ENCODE measurements around the gene CCDC159.
"Not testable (repeated sequence)": the region's sequence is repeated elsewhere in the genome, so short reads cannot be mapped to it uniquely, and the experiment has no call there.

Gene CCDC159

GRCh38 chr19:11338569-11339253 is 7.6 kb upstream of the CCDC159 start:
- no peak for DNase-seq

- peak; percentile 96 for DNase-seq
Observed at GRCh38 chr19:11339254-11340098, 6.8 kb upstream of the CCDC159 start, which contains the start of gene RAB3D. Gene RAB3D (minus strand): TSS chr19:11339657. CDS start chr19:11337399, 2,258 bp downstream.

DNA sequence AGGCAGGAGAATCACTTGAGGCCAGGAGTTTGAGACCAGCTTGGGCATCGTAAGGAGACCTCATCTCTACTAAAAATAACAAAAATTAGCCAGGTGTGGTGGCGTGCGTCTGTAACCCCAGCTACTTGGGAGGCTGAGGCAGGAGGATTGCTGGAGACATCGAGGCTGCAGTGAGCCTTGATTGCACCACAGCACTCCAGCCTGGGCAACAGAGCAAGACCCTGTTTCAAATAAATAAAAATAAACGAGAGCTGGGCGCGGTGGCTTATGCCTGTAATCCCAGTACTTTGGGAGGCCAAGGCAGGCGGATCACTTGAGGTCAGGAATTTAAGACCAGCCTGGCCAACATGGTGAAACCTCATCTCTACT is 6.2 kb upstream of the CCDC159 start:
- not testable (repeated sequence) for DNase-seq

GRCh38 chr19:11342429-11342828 is 3.9 kb upstream of the CCDC159 start:
- no peak for DNase-seq

- DNase-seq: no peak
Observed at GRCh38 chr19:11345122-11345803, 1.1 kb upstream of the CCDC159 start.

DNA sequence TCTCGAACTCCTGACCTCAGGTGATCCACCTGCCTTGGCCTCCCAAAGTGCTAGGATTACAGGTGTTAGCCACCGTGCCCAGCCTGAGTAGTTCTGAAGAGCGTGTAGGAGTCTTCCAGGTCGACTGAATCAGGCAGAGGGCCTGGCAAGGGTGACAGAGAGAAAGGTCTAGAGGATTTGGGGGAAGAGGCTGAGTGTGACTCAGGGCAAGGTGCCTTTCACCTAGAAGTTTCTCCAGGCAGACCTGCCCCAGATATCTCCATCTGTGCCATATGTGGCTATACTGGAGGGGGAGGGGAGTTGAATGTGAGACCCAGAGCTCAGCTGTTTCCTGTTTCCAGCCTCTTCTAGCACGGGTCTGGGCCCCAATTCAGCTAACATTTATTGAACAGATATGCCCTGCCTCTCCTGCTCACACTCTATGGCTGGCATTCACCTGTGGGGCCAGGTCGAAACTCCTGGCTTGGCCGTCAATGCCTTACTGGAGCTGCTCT is 1.3 kb downstream of the CCDC159 start:
- DNase-seq: no peak

DNA sequence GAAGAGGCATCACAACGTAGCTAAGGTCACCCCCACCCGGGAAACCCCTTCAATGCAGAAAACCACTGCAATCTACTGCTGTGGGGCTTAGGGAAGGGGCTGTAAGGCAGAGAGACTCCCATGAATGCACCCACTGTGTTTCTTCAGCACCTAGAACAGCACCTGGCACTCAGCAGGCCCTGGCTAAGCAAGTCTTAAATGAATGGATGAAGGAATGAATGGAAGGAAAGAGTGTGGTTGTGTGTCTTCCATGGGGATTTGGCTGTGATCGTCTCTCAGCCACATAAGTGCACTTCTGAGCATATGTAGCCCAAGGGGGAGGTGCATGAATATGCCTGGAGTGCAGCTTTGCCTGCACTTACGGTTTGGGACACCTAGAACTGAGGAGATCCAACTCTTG is 2.9 kb downstream of the CCDC159 start:
- DNase-seq: no peak

DNA sequence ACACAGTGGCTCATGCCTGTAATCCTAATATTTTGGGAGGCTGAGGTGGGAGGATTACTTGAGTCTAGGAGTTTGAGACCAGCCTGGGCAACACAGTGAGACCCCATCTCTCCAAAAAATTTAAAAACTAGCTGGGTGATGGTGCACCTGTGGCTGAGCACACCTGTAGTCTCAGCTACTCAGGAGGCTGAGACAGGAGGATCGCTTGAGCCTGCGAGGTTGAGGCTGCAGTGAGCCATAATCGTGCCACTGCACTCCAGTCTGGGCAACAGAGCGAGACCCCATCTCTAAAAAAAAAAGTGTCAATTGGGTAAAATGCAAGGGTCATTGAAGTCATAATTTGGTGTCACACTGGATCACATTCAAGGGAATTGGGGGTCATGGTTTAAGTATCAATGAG is 7.8 kb downstream of the CCDC159 start:
- DNase-seq: not testable (repeated sequence)

- DNase-seq: peak; percentile 94
Observed at GRCh38 chr19:11355160-11356073, 9.1 kb downstream of the CCDC159 start, which contains the start of gene PLPPR2. Gene PLPPR2 (plus strand): TSS chr19:11355432. CDS start chr19:11357674, 2,242 bp downstream.

DNA sequence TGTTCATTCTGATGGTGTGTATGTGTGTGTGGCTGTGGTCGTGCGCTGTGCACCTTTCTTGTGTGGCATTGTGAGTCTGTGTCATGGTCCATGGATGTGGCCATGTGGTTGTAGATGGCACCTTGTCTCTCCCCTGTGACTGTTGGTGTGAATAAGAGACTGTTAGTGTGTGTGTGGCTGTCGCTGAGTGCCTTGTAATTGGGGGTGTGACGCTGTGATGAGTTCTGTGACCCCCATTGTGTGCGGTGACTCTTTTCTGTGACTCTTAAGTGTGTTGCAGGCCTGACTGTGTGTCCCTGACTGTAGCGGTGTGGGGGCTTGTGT is 9.7 kb downstream of the CCDC159 start:
- no peak for DNase-seq

- no peak for DNase-seq
Observed at GRCh38 chr19:11356676-11357550, 10.6 kb downstream of the CCDC159 start.

DNA sequence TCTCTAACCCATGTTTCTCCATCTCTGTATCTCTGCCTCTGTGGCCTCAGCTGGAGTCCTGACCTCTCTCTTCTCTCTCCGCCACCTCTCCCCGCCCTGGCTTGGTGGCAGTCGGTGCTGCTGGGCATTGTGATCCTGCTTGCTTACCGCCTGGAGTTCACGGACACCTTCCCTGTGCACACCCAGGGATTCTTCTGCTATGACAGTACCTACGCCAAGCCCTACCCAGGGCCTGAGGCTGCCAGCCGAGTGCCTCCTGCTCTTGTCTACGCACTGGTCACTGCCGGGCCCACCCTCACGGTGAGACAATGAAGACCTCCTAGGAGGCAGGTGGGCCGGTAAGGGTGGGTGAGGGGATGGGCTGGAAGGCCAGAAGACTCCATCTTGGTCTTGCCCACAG is 13.1 kb downstream of the CCDC159 start:
- DNase-seq: no peak

- peak; percentile 90 for DNase-seq
Observed at GRCh38 chr19:11361037-11361770, 14.9 kb downstream of the CCDC159 start.

GRCh38 chr19:11361771-11362731 is 15.7 kb downstream of the CCDC159 start:
- no peak for DNase-seq

GRCh38 chr19:11363881-11364280 is 17.6 kb downstream of the CCDC159 start:
- no peak for DNase-seq

GRCh38 chr19:11364296-11364904 is 18.1 kb downstream of the CCDC159 start:
- no peak for DNase-seq

DNA sequence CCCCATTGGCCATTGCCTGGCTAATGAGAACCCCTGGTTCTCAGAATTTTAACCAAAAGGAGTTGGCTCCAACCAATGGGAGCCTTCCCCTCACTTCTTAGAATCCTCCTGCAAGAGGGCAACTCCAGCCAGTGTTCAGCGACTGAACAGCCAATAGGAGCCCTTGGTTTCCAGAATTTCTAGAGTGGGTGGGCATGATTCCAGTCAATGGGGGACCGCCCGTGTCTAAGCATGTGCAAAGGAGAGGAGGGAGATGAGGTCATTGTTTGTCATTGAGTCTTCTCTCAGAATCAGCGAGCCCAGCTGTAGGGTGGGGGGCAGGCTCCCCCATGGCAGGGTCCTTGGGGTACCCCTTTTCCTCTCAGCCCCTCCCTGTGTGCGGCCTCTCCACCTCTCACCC is 18.6 kb downstream of the CCDC159 start:
- DNase-seq: no peak

DNA sequence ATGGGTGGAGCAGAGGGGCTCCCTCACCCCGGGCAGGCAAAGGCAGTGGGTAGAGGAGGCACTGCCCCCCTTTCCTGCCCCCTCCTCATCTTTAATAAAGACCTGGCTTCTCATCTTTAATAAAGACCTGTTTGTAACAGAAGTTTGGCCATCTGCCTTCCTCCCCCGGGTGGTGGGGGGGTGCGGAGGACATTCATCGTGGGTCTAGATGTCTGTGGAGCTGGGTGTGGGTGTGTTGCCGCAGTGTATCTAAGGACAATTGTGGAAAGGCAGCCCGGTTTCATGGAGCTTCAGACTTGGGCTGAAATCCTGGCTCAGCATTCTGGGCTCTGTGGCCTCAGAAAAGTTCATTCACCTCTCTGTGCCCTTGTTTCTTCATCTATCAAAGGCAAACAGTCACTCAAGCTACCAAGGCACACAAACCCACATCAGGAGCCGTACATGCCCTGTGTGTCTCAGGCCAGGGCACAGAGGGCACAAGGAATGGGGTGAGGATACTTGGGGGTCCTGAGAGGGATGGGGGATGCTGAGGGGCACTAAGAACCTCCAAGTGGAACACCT is 19.3 kb downstream of the CCDC159 start:
- DNase-seq: no peak

- no peak for DNase-seq
Observed at GRCh38 chr19:11367528-11367927, 21.2 kb downstream of the CCDC159 start.

All from eye (tissue), 1 donor.